Muscle layer of colon (tissue), 2 donors: ENCODE data around the gene BEGAIN.

ENCODE experiments used
- H3K27ac ChIP-seq: one replicate; pipeline ENCODE4 v1.7.0; 2013; ENCODE audit warnings: low read depth, mild to moderate bottlenecking, low read length, moderate library complexity
- H3K27me3 ChIP-seq, 2 donors: one replicate each; pipeline ENCODE4 v1.7.0; 2013; ENCODE audit warnings: low read length in 2 of 2, mild to moderate bottlenecking in 2 of 2; ENCODE audit not compliant: insufficient read depth in 2 of 2, control insufficient read depth in 1 of 2
- H3K36me3 ChIP-seq: one replicate; pipeline ENCODE4 v1.7.0; 2013; ENCODE audit warnings: mild to moderate bottlenecking, low read length; ENCODE audit not compliant: insufficient read depth
- H3K4me1 ChIP-seq: one replicate; pipeline ENCODE4 v1.7.0; 2013; ENCODE audit warnings: mild to moderate bottlenecking, low read length; ENCODE audit not compliant: insufficient read depth
- H3K4me3 ChIP-seq, 2 donors: one replicate each; pipeline ENCODE4 v1.7.0; 2013; ENCODE audit warnings: low read length in 2 of 2, low read depth in 1 of 2, mild to moderate bottlenecking in 1 of 2, moderate library complexity in 1 of 2
- H3K9ac ChIP-seq: one replicate; pipeline ENCODE4 v1.7.0; 2013; ENCODE audit warnings: low read length
- H3K9me3 ChIP-seq: one replicate; pipeline ENCODE4 v1.7.0; 2013; ENCODE audit warnings: mild to moderate bottlenecking, low read length
- donor health status: abdominal sarcoma.
- donor health status: Adenocarcinoma of cecum.

BEGAIN gene

GRCh38 chr14:100558966-100559365 lies 28.3 kb downstream of the BEGAIN start:
- Histone ChIP-seq H3K36me3 (no peaks in the 10 kb centered on the region), H3K4me1 (no peaks in the 10 kb centered on the region), H3K27ac (no peak overlapping the region), H3K27me3 (no peaks in the 10 kb centered on the region), H3K9ac (no peak overlapping the region), H3K9me3 (no peaks in the 10 kb centered on the region), H3K4me3 (no peak overlapping the region)

GRCh38 chr14:100558226-100558625 lies 29.0 kb downstream of the BEGAIN start:
- H3K9me3 ChIP-seq, result no peaks in the 10 kb centered on the region
- H3K4me1 ChIP-seq, result no peaks in the 10 kb centered on the region
- no peak overlapping the region for H3K27ac ChIP-seq
- H3K27me3 ChIP-seq, result no peaks in the 10 kb centered on the region
- H3K36me3 ChIP-seq, result no peaks in the 10 kb centered on the region
- H3K9ac ChIP-seq, result no peak overlapping the region
- no peak overlapping the region for H3K4me3 ChIP-seq

GRCh38 chr14:100557658-100558057 lies 29.6 kb downstream of the BEGAIN start:
- no peaks in the 10 kb centered on the region for H3K36me3 ChIP-seq
- H3K27me3 ChIP-seq, result no peaks in the 10 kb centered on the region

GRCh38 chr14:100556936-100557505 lies 30.2 kb downstream of the BEGAIN start:
- H3K36me3 ChIP-seq, result no peaks in the 10 kb centered on the region
- no peak overlapping the region for H3K4me3 ChIP-seq
- no peak overlapping the region for H3K9ac ChIP-seq
- no peak overlapping the region for H3K27ac ChIP-seq
- no peaks in the 10 kb centered on the region for H3K4me1 ChIP-seq
- H3K27me3 ChIP-seq, result no peaks in the 10 kb centered on the region
- no peaks in the 10 kb centered on the region for H3K9me3 ChIP-seq

More at GRCh38 chr14:100557658-100558057, 29.6 kb downstream of the BEGAIN start:
- Histone ChIP-seq H3K27ac (no peak overlapping the region), H3K9me3 (no peaks in the 10 kb centered on the region), H3K4me1 (no peaks in the 10 kb centered on the region), H3K9ac (no peak overlapping the region), H3K4me3 (no peak overlapping the region)

- Histone ChIP-seq H3K27me3 (no peaks in the 10 kb centered on the region), H3K27ac (no peak overlapping the region), H3K36me3 (no peaks in the 10 kb centered on the region), H3K4me3 (no peak overlapping the region), H3K9ac (no peak overlapping the region), H3K9me3 (no peaks in the 10 kb centered on the region), H3K4me1 (no peaks in the 10 kb centered on the region)
These were observed 31.1 kb downstream of the BEGAIN start for GRCh38 chr14:100556140-100556475.

GRCh38 chr14:100555436-100556139 lies 31.6 kb downstream of the BEGAIN start:
- no peak overlapping the region for H3K27ac ChIP-seq
- no peaks in the 10 kb centered on the region for H3K4me1 ChIP-seq
- H3K9me3 ChIP-seq, result no peaks in the 10 kb centered on the region
- H3K36me3 ChIP-seq, result no peaks in the 10 kb centered on the region
- no peak overlapping the region for H3K9ac ChIP-seq
- H3K27me3 ChIP-seq, result no peaks in the 10 kb centered on the region
- no peak overlapping the region for H3K4me3 ChIP-seq

- Histone ChIP-seq H3K4me3 (no peak overlapping the region), H3K27me3 (no peaks in the 10 kb centered on the region), H3K4me1 (no peaks in the 10 kb centered on the region), H3K9me3 (no peaks in the 10 kb centered on the region), H3K9ac (no peak overlapping the region), H3K36me3 (no peaks in the 10 kb centered on the region), H3K27ac (no peak overlapping the region)
These were observed 32.4 kb downstream of the BEGAIN start for GRCh38 chr14:100554696-100555320.

- H3K36me3 ChIP-seq, result no peaks in the 10 kb centered on the region
- H3K27ac ChIP-seq, result no peak overlapping the region
- no peaks in the 10 kb centered on the region for H3K9me3 ChIP-seq
- H3K4me1 ChIP-seq, result no peaks in the 10 kb centered on the region
- no peaks in the 10 kb centered on the region for H3K27me3 ChIP-seq
- no peak overlapping the region for H3K9ac ChIP-seq
- H3K4me3 ChIP-seq, result no peak overlapping the region
These were observed 33.0 kb downstream of the BEGAIN start for GRCh38 chr14:100554082-100554677.

GRCh38 chr14:100553471-100553870 lies 33.7 kb downstream of the BEGAIN start:
- H3K27ac ChIP-seq, result no peak overlapping the region
- no peaks in the 10 kb centered on the region for H3K36me3 ChIP-seq
- H3K9ac ChIP-seq, result no peak overlapping the region

GRCh38 chr14:100552524-100553125 lies 34.6 kb downstream of the BEGAIN start:
- no peak overlapping the region for H3K9ac ChIP-seq
- H3K36me3 ChIP-seq, result no peaks in the 10 kb centered on the region
- no peak overlapping the region for H3K4me3 ChIP-seq
- H3K9me3 ChIP-seq, result no peaks in the 10 kb centered on the region
- no peak overlapping the region for H3K27ac ChIP-seq
- no peaks in the 10 kb centered on the region for H3K4me1 ChIP-seq
- no peaks in the 10 kb centered on the region for H3K27me3 ChIP-seq

More at GRCh38 chr14:100553471-100553870, 33.7 kb downstream of the BEGAIN start:
- Histone ChIP-seq H3K9me3 (no peaks in the 10 kb centered on the region), H3K4me1 (no peaks in the 10 kb centered on the region), H3K27me3 (no peaks in the 10 kb centered on the region), H3K4me3 (no peak overlapping the region)

- Histone ChIP-seq H3K36me3 (no peaks in the 10 kb centered on the region), H3K4me1 (peaks cover 5% of the 10 kb centered on the region), H3K4me3 (no peak overlapping the region), H3K27me3 (no peaks in the 10 kb centered on the region), H3K9ac (no peak overlapping the region), H3K27ac (no peak overlapping the region), H3K9me3 (no peaks in the 10 kb centered on the region)
These were observed 36.2 kb downstream of the BEGAIN start for GRCh38 chr14:100551056-100551455.
